Renal cortical epithelial cell (primary cell): Measurements from ENCODE around the gene EIF3F. TPM values are rescaled to one million over a fixed set of nuclear protein-coding genes. Genes with fewer than 3 reads are reported as not detected.

Experiments used
- DNase-seq: peaks from one replicate; pipeline ENCODE4 v3.0.0-alpha.2; 2011; ENCODE audit warnings: low read depth
- total RNA-seq: library from RNA; depleted of rRNA; stranded (reverse); fragments of >200 nt; gene quantifications from 2 replicates; pipeline ENCODE4 v1.2.3, GENCODE V29; 2014

EIF3F gene
- total RNA-seq, 1 donor from 2014 or later: 264 TPM

- no peak for DNase-seq
Measured at GRCh38 chr11:8022876-8023275, 35.7 kb downstream of the EIF3F start.

- no peak for DNase-seq
Measured at GRCh38 chr11:8023831-8024555, 36.9 kb downstream of the EIF3F start.

GRCh38 chr11:8025123-8025522, 38.0 kb downstream of the EIF3F start:
- DNase-seq: peak; percentile 9

- DNase-seq: peak; percentile 36
Measured at GRCh38 chr11:8025816-8026215, 38.7 kb downstream of the EIF3F start.

- no peak for DNase-seq
Measured at GRCh38 chr11:8026982-8027381, 39.8 kb downstream of the EIF3F start.

- DNase-seq: no peak
Measured at GRCh38 chr11:8028766-8029165, 41.6 kb downstream of the EIF3F start.

GRCh38 chr11:8030526-8031247, 43.5 kb downstream of the EIF3F start:
- no peak for DNase-seq

GRCh38 chr11:8031248-8032115, 44.3 kb downstream of the EIF3F start:
- DNase-seq: no peak

GRCh38 chr11:8032122-8032521, 45.0 kb downstream of the EIF3F start:
- DNase-seq: no peak

- DNase-seq: no peak
Measured at GRCh38 chr11:8032576-8033304, 45.6 kb downstream of the EIF3F start.

- peak; percentile 74 for DNase-seq
Measured at GRCh38 chr11:8033305-8034105, 46.4 kb downstream of the EIF3F start.

GRCh38 chr11:8034106-8034585, 47.0 kb downstream of the EIF3F start:
- DNase-seq: no peak

GRCh38 chr11:8034604-8035190, 47.6 kb downstream of the EIF3F start:
- no peak for DNase-seq

GRCh38 chr11:8035200-8035855, 48.2 kb downstream of the EIF3F start:
- DNase-seq: no peak

GRCh38 chr11:8036002-8036802, 49.1 kb downstream of the EIF3F start:
- no peak for DNase-seq

GRCh38 chr11:8036986-8037385, 49.8 kb downstream of the EIF3F start:
- no peak for DNase-seq

GRCh38 chr11:8038393-8038792, 51.3 kb downstream of the EIF3F start:
- DNase-seq: no peak

- no peak for DNase-seq
Measured at GRCh38 chr11:8038811-8039529, 51.8 kb downstream of the EIF3F start.
